Gastroesophageal sphincter (tissue), 4 donors: ENCODE measurements around the gene ADAMTS2. TPM values are rescaled to one million over a fixed set of nuclear protein-coding genes. Genes with fewer than 3 reads are reported as not detected.

ENCODE experiments used
- ATAC-seq: fragments of 150-250 bp; one replicate; pipeline ENCODE4 v1.9.1; 2016; ENCODE audit warnings: mild to moderate bottlenecking, moderate library complexity
- H3K27ac ChIP-seq, 4 donors: fragments of 200-600 bp; sonication (generic) in 3 of 4; 1 replicate in 3 of 4; 2 replicates in 1 of 4; pipeline ENCODE4 v1.5.1; 2016 to 2019
- H3K27me3 ChIP-seq: fragments of 200-600 bp; sonication (generic); one replicate; pipeline ENCODE4 v1.5.1; 2019
- H3K36me3 ChIP-seq, 2 donors: fragments of 200-600 bp; sonication (generic); one replicate each; pipeline ENCODE4 v1.5.1; 2019; ENCODE audit warnings: control low read depth in 1 of 2
- H3K4me1 ChIP-seq, 3 donors: fragments of 200-600 bp; sonication (generic); 1 replicate in 2 of 3; 2 replicates in 1 of 3; pipeline ENCODE4 v1.5.1; 2016 to 2019; ENCODE audit warnings: control low read depth in 2 of 3
- H3K4me3 ChIP-seq, 2 donors: fragments of 200-600 bp; sonication (generic); one replicate each; pipeline ENCODE4 v1.5.1; 2019; ENCODE audit warnings: mild to moderate bottlenecking in 1 of 2, moderate library complexity in 1 of 2
- H3K9me3 ChIP-seq, 3 donors: fragments of 200-600 bp; sonication (generic); one replicate each; pipeline ENCODE4 v1.5.1; 2017 to 2019; ENCODE audit warnings: control low read depth in 2 of 3
- CTCF ChIP-seq, 4 experiments: fragments of 200-600 bp in 2 of 4; fragments of 450-650 bp in 2 of 4; sonication (generic) in 1 of 4; IDR thresholded peaks; one replicate each; pipeline ENCODE4 v1.5.1; 2017 to 2019; ENCODE audit warnings: antibody characterized with exemption in 4 of 4, mild to moderate bottlenecking in 2 of 4, moderate library complexity in 2 of 4
- EP300 ChIP-seq: sonication (generic); formaldehyde crosslinking; IDR thresholded peaks from one replicate; pipeline ENCODE4 v1.6.1; 2017; ENCODE audit warnings: antibody characterized with exemption, mild to moderate bottlenecking
- POLR2A ChIP-seq, 2 donors: fragments of 450-650 bp; IDR thresholded peaks; one replicate each; pipeline ENCODE4 v1.6.1; 2017; ENCODE audit warnings: antibody characterized with exemption in 2 of 2, mild to moderate bottlenecking in 2 of 2, moderate library complexity in 1 of 2
- POLR2AphosphoS5 ChIP-seq: sonication (generic); formaldehyde crosslinking; IDR thresholded peaks from one replicate; pipeline ENCODE4 v1.6.1; 2017; ENCODE audit warnings: antibody characterized with exemption
- WGBS, 2 donors: methylation state at CpG; one replicate each; pipeline ENCODE4 v1.1.5; 2018; ENCODE audit warnings: low coverage in 1 of 2; 5-methylcytosine and 5-hydroxymethylcytosine counted together
- total RNA-seq, 4 donors: library from RNA; depleted of rRNA; stranded (reverse); fragments of >200 nt; gene quantifications; one replicate each; pipeline ENCODE4 v1.1.0, GENCODE V29; 2016

The ADAMTS2 gene
- total RNA-seq, 4 donors from 2014 or later: 14.8 to 24.8 (median 22.6) TPM

- Histone ChIP-seq H3K36me3 (peaks cover 0 to 27% of the 10 kb centered on the region in 2 donors), H3K27ac (no peak overlapping the region), H3K27me3 (peaks cover 4% of the 10 kb centered on the region), H3K4me1 (no peaks in the 10 kb centered on the region), H3K9me3 (no peaks in the 10 kb centered on the region), H3K4me3 (no peak overlapping the region)
- WGBS, 2 donors: no CpG with 5 or more reads among the region's 24 CpGs
- ATAC-seq: peak; percentile 10
- TF ChIP-seq POLR2AphosphoS5: no peak
- no peak for TF ChIP-seq CTCF (IDR thresholded peaks at IDR 0.05)
- TF ChIP-seq POLR2A (IDR thresholded peaks at IDR 0.05): no peak
- TF ChIP-seq EP300: no peak
Observed at GRCh38 chr5:179153341-179153901, 191.8 kb downstream of the ADAMTS2 start.

GRCh38 chr5:179152941-179153340 lies 192.3 kb downstream of the ADAMTS2 start:
- no peaks in the 10 kb centered on the region for H3K4me1 ChIP-seq
- no peak overlapping the region for H3K27ac ChIP-seq
- no peak for ATAC-seq
- no peaks in the 10 kb centered on the region for H3K9me3 ChIP-seq
- peaks cover 4% of the 10 kb centered on the region for H3K27me3 ChIP-seq
- no peak overlapping the region for H3K4me3 ChIP-seq
- peaks cover 0 to 24% of the 10 kb centered on the region in 2 donors for H3K36me3 ChIP-seq
- TF ChIP-seq POLR2A (IDR thresholded peaks at IDR 0.05) (no peak), CTCF (IDR thresholded peaks at IDR 0.05) (no peak), POLR2AphosphoS5 (no peak), EP300 (no peak)
- WGBS, 2 donors: 95% methylated on average over 10 of the region's 15 CpGs; no CpG with 5 or more reads in 1 of the 2 donors

GRCh38 chr5:179152144-179152895 lies 192.9 kb downstream of the ADAMTS2 start:
- TF ChIP-seq EP300 (no peak), POLR2AphosphoS5 (no peak), CTCF (IDR thresholded peaks at IDR 0.05) (no peak), POLR2A (IDR thresholded peaks at IDR 0.05) (no peak)
- no peak for ATAC-seq

GRCh38 chr5:179151286-179152118 lies 193.8 kb downstream of the ADAMTS2 start:
- no peak for ATAC-seq
- no peaks in the 10 kb centered on the region for H3K4me1 ChIP-seq
- whole genome bisulfite sequencing, 2 donors: 88 to 100% methylated on average over 4 of the region's 11 CpGs
- peaks cover 0 to 24% of the 10 kb centered on the region in 2 donors for H3K36me3 ChIP-seq
- TF ChIP-seq CTCF (IDR thresholded peaks at IDR 0.05): no peak
- no peak for TF ChIP-seq EP300
- no peak for TF ChIP-seq POLR2A (IDR thresholded peaks at IDR 0.05)
- TF ChIP-seq POLR2AphosphoS5: no peak
- H3K27ac ChIP-seq: no peak overlapping the region
- H3K9me3 ChIP-seq: no peaks in the 10 kb centered on the region
- peaks cover 4% of the 10 kb centered on the region for H3K27me3 ChIP-seq
- H3K4me3 ChIP-seq: no peak overlapping the region

More at GRCh38 chr5:179152144-179152895, 192.9 kb downstream of the ADAMTS2 start:
- no peaks in the 10 kb centered on the region for H3K9me3 ChIP-seq
- H3K4me1 ChIP-seq: no peaks in the 10 kb centered on the region
- H3K4me3 ChIP-seq: no peak overlapping the region
- peaks cover 4% of the 10 kb centered on the region for H3K27me3 ChIP-seq
- 85 to 88% methylated on average over 5 to 7 of the region's 18 CpGs for WGBS, 2 donors
- no peak overlapping the region for H3K27ac ChIP-seq
- H3K36me3 ChIP-seq: peaks cover 0 to 24% of the 10 kb centered on the region in 2 donors
